ENCODE results near the gene LHX3.

The LHX3 gene

DNA sequence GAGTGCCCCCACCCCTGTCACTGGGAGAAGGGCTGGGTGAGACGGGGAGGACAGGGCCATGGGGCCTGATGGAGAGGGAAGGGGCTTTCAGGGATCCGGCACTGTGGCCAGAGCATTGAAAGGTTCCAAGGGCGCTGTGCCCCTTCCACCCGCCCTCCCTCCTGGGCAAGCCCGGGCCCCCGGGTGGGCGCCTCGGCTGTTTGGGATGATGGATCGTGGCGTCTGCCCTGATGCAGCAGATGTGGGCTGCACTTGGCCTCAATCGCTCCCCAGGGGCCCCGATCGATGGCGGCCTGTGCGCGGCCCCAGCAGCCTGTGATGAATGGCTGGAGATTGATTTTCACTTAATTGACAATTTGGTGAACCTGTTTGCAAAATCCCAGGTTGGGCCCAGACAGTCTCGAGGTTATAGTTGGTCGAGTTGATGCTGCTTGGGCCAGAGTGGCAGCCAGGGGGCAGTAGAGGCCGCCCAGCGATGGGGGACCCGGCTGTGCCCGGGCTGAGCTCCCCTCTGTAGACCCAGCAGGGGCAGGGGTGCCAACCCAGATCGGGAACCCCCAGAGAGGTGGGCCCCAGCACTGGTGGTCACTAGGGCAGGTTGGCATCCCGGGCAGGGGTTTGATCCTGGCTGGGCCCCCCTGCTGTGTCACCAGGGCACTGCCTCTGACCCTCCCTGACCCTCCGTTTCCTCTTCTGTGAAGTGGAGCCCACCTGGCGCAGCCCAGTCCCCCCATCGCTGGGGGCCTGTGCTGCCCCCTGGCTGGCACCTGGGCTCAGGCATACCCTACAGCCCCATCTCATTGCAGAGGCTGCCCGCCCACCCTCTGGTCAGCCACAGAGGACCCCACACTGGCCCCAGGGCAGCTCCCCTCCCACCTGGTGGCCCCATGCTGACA, 34.7 kb downstream of the LHX3 start:
- in situ Hi-C loops (cut with HindIII; ENCODE audit: low sequenced_read_pairs): no loop called here

DNA sequence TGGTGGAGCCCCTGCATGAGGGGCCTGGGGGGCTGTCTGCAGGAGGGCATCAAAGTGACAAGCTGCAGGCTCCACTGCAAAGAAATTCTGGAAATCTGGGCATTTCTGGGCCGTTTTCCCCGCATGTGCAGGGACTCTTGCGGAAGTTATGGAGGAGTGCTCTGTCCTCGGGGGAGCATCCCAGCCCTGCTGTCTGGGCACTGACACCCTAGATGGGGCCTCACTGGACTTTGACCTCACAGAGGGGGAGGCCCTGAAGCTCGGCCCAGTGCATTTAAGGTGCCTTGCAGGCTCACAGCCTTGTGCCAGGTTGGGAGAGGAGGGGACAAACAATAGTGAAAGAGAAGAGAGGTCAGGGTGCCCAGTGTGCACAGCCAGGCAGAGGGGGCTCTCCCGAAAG, 35.4 kb downstream of the LHX3 start:
- in situ Hi-C loops (cut with HindIII; ENCODE audit: low sequenced_read_pairs): no loop called here
- no peak for DNase-seq (ENCODE audit: low read depth)
- H3K4me3 ChIP-seq (ENCODE audit: low read depth, low read length): no peak overlapping the region
- TF ChIP-seq, protein P1, sequence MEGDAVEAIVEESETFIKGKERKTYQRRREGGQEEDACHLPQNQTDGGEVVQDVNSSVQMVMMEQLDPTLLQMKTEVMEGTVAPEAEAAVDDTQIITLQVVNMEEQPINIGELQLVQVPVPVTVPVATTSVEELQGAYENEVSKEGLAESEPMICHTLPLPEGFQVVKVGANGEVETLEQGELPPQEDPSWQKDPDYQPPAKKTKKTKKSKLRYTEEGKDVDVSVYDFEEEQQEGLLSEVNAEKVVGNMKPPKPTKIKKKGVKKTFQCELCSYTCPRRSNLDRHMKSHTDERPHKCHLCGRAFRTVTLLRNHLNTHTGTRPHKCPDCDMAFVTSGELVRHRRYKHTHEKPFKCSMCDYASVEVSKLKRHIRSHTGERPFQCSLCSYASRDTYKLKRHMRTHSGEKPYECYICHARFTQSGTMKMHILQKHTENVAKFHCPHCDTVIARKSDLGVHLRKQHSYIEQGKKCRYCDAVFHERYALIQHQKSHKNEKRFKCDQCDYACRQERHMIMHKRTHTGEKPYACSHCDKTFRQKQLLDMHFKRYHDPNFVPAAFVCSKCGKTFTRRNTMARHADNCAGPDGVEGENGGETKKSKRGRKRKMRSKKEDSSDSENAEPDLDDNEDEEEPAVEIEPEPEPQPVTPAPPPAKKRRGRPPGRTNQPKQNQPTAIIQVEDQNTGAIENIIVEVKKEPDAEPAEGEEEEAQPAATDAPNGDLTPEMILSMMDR (IDR thresholded peaks at IDR 0.05; ENCODE audit: low read depth, low read length, missing control alignments): no peak

More for the DNA sequence above, 34.7 kb downstream of the LHX3 start:
- TF ChIP-seq, protein P1 (IDR thresholded peaks at IDR 0.05; ENCODE audit: low read depth, low read length, missing control alignments): peak; percentile 78
- DNase-seq (ENCODE audit: low read depth): no peak
- H3K4me3 ChIP-seq (ENCODE audit: low read depth, low read length): no peak overlapping the region

- no peak for DNase-seq (ENCODE audit: low read depth)
- in situ Hi-C loops (cut with HindIII; ENCODE audit: low sequenced_read_pairs): no loop called here
- TF ChIP-seq, protein P1 (IDR thresholded peaks at IDR 0.05; ENCODE audit: low read depth, low read length, missing control alignments): no peak
- no peak overlapping the region for H3K4me3 ChIP-seq (ENCODE audit: low read depth, low read length)
Observed at GRCh38 chr9:136163248-136163850, 41.6 kb downstream of the LHX3 start.

DNA sequence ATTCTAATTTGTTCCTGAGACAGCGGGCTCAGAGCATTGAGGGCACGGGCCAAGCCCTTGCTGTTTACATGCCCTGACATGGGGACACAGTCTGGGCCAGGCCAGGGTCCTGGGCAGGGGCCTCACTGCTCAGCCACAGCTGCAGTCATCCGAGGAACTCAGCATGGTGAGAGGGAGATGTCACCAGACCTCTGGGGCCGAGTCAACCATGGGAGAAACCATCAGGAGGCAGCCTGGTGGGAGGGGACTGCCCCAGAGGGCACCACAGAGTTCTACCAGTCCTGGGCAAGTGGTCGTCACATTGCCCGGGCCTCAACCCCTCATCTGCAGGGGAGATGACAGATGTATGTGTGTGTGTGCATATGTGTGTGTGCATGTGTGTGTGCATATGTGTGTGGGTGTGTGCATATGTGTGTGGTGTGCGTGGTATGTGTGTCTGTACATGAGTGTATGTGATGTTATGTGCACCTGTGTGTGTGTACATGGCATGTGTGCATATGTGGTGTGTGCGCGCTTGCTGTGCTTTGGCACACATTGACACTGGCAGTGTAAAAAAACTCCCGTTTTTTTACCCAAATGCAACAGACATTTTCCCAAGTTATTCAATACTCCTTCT, 43.8 kb downstream of the LHX3 start:
- in situ Hi-C loops (cut with HindIII; ENCODE audit: low sequenced_read_pairs): no loop called here
- TF ChIP-seq, protein P1 (IDR thresholded peaks at IDR 0.05; ENCODE audit: low read depth, low read length, missing control alignments): no peak

DNA sequence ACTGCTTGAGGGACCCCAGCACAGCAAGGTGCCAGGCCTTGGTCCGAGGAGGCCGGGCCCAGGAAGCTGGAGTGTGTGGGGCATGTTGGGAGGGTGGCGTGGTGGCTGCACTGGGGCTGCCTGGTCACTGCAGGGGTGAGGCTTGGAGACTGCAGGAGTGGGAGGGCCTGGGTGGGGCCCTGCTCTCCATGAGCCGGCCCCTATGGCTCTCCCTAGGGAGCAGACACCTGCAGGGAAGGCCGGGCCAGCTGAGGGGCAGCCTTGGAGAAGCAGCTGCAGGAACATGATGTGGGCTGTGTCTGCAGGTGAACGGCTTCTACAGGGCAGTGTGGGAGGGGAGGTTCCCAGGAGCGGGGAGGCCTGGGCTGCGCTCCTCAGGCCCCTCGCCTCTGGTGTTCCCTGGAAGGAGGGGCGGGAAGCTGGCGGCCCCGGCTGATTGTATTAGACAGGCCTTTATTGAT, 44.5 kb downstream of the LHX3 start:
- no peak for DNase-seq (ENCODE audit: low read depth)
- in situ Hi-C loops (cut with HindIII; ENCODE audit: low sequenced_read_pairs): no loop called here
- no peak overlapping the region for H3K4me3 ChIP-seq (ENCODE audit: low read depth, low read length)
- TF ChIP-seq, protein P1 (IDR thresholded peaks at IDR 0.05; ENCODE audit: low read depth, low read length, missing control alignments): no peak

More for the DNA sequence above, 43.8 kb downstream of the LHX3 start:
- no peak for DNase-seq (ENCODE audit: low read depth)
- H3K4me3 ChIP-seq (ENCODE audit: low read depth, low read length): no peak overlapping the region

DNA sequence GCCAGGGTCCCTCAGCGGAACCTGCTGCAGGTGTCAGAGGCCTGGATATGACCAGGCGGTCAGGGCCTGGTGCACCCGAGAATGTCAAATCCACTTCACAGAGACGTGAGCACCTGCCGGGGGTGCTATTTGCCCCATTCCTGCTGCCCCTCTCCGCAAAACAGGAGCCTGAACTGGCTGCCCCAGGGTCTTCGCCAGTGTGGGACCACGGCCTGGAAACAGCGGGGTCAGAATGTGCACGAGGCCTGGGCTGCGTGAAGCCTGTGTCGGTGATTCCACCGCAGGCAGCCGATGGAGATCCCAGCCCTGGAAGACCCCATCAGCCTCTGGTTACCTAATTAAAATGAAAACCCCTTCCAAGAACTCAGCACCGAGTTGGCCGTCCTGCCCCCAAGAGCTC, 45.1 kb downstream of the LHX3 start:
- TF ChIP-seq, protein P1 (IDR thresholded peaks at IDR 0.05; ENCODE audit: low read depth, low read length, missing control alignments): no peak
- DNase-seq (ENCODE audit: low read depth): no peak
- no peak overlapping the region for H3K4me3 ChIP-seq (ENCODE audit: low read depth, low read length)
- in situ Hi-C loops (cut with HindIII; ENCODE audit: low sequenced_read_pairs): loop anchor here (5.0 to 10.0 kb wide), 3 partner anchors 47 to 445 kb away; partner anchors contain the start of gene LHX3

Measured in astrocyte of the cerebellum (primary cell).